Endothelial cell of umbilical vein (primary cell): ENCODE results near the gene SSPN. TPM values are rescaled to one million over a fixed set of nuclear protein-coding genes. Genes with fewer than 3 reads are reported as not detected.

Experiments
- BruUV-seq: library from RNA; stranded (reverse); fragments of 400-500 nt; replicated peaks from 2 replicates; lab custom pipeline; 2021; lab: Mats Ljungman, UMichigan
- CTCF ChIA-PET: fragments of 300-600, 350-600 bp; sonication (Branson Sonifier 250); formaldehyde crosslinking; loops from one replicate; lab custom pipeline; 2021; ENCODE audit warnings: antibody characterized with exemption, inconsistent platforms; lab: Charles Lee
- POLR2A ChIA-PET: fragments of 300-600, 350-600 bp; sonication (Branson Sonifier 250); formaldehyde crosslinking; loops from one replicate; lab custom pipeline; 2021; ENCODE audit warnings: antibody characterized with exemption, inconsistent platforms; lab: Charles Lee
- DNase-seq: peaks from one replicate; pipeline ENCODE4 v3.0.0-alpha.2; 2011; ENCODE audit warnings: low read depth, low spot score
- FAIRE-seq: peaks from 2 replicates; lab custom pipeline; 2011; peaks lifted over from hg19 to GRCh38; lab: Jason Lieb, UNC
- H2AFZ ChIP-seq: 2 replicates; pipeline ENCODE4 v1.6.0; 2012; ENCODE audit warnings: low read depth, low read length, control low read depth, inconsistent platforms
- H3K27ac ChIP-seq: 2 replicates; pipeline ENCODE4 v1.5.1; 2011; ENCODE audit warnings: low read depth, mild to moderate bottlenecking, control low read depth, low read length, moderate library complexity; ENCODE audit not compliant: insufficient read depth
- H3K27me3 ChIP-seq, 2 experiments: 2 replicates each; pipeline versions ENCODE4 v1.6.0 to v1.6.1; 2011; ENCODE audit warnings: low read length in 2 of 2, mixed read lengths in 1 of 2; ENCODE audit not compliant: control insufficient read depth in 2 of 2, insufficient read depth in 2 of 2
- H3K36me3 ChIP-seq, 2 experiments: 2 replicates in 1 of 2; 3 replicates in 1 of 2; pipeline ENCODE4 v1.5.1; 2011; ENCODE audit warnings: low read length in 2 of 2, mild to moderate bottlenecking in 1 of 2, moderate library complexity in 1 of 2; ENCODE audit not compliant: control insufficient read depth in 2 of 2, insufficient read depth in 2 of 2; ENCODE audit errors: extremely low read depth in 1 of 2
- H3K4me1 ChIP-seq: 3 replicates; pipeline ENCODE4 v1.5.1; 2011; ENCODE audit warnings: mild to moderate bottlenecking, low read length; ENCODE audit not compliant: control insufficient read depth, insufficient read depth; ENCODE audit errors: extremely low read depth
- H3K4me2 ChIP-seq: 2 replicates; pipeline ENCODE4 v1.6.1; 2011; ENCODE audit warnings: low read length, control low read depth, mixed read lengths; ENCODE audit not compliant: insufficient read depth
- H3K4me3 ChIP-seq, 3 experiments: fragments of 200-600 bp in 1 of 3; sonication (generic), shearing (Covaris generic) in 1 of 3; replicated peaks in 1 of 3; 2 replicates each; pipeline ENCODE4 v1.5.1; 2011 to 2016; ENCODE audit warnings: control low read depth in 3 of 3, low read length in 3 of 3, mild to moderate bottlenecking in 2 of 3, inconsistent platforms in 1 of 3, low read depth in 1 of 3, moderate library complexity in 1 of 3; ENCODE audit not compliant: insufficient read depth in 1 of 3
- H3K79me2 ChIP-seq: 2 replicates; pipeline ENCODE4 v1.6.0; 2012; ENCODE audit warnings: low read length, inconsistent platforms; ENCODE audit not compliant: control insufficient read depth, insufficient read depth
- H3K9ac ChIP-seq: replicated peaks from 2 replicates; pipeline ENCODE3; 2011; ENCODE audit warnings: low read length, control low read depth; ENCODE audit not compliant: insufficient read depth; ENCODE audit errors: extremely low read depth
- H3K9me1 ChIP-seq: replicated peaks from 3 replicates; pipeline ENCODE4 v1.6.0; 2011; ENCODE audit warnings: mild to moderate bottlenecking, low read length; ENCODE audit not compliant: control insufficient read depth, insufficient read depth; ENCODE audit errors: extremely low read depth
- H3K9me3 ChIP-seq: replicated peaks from 2 replicates; pipeline ENCODE4 v1.5.1; 2012; ENCODE audit warnings: low read length, inconsistent platforms; ENCODE audit not compliant: control insufficient read depth, insufficient read depth
- H4K20me1 ChIP-seq: replicated peaks from 2 replicates; pipeline ENCODE3; 2011; ENCODE audit warnings: mild to moderate bottlenecking, low read length; ENCODE audit not compliant: control insufficient read depth, insufficient read depth; ENCODE audit errors: extremely low read depth
- CTCF ChIP-seq, 2 donors: IDR thresholded peaks; 1 replicate in 1 of 2; 2 replicates in 1 of 2; pipeline ENCODE4 v1.5.1; 2011; ENCODE audit warnings: low read length in 2 of 2, mild to moderate bottlenecking in 2 of 2, moderate library complexity in 2 of 2, control low read depth in 1 of 2, inconsistent platforms in 1 of 2, low read depth in 1 of 2; ENCODE audit not compliant: insufficient read depth in 1 of 2; ENCODE audit errors: extremely low read depth in 1 of 2
- EZH2 ChIP-seq: IDR thresholded peaks from 2 replicates; pipeline ENCODE4 v1.6.1; 2012; ENCODE audit warnings: borderline replicate concordance, low read depth, mild to moderate bottlenecking, moderate library complexity, low read length, inconsistent platforms; ENCODE audit not compliant: severe bottlenecking
- FOS ChIP-seq: IDR thresholded peaks from 2 replicates; pipeline ENCODE4 v1.6.1; 2011; ENCODE audit warnings: mild to moderate bottlenecking, low read length, moderate library complexity, borderline replicate concordance; ENCODE audit not compliant: insufficient read depth
- GATA2 ChIP-seq: IDR thresholded peaks from 2 replicates; pipeline ENCODE4 v1.7.0; 2011; ENCODE audit warnings: low read depth, mild to moderate bottlenecking, moderate library complexity, mixed read lengths, low read length; ENCODE audit not compliant: insufficient read length, insufficient read depth
- JUN ChIP-seq: IDR thresholded peaks from 2 replicates; pipeline ENCODE4 v1.6.1; 2011; ENCODE audit warnings: borderline replicate concordance, low read depth; ENCODE audit not compliant: insufficient read length, insufficient read depth
- MAX ChIP-seq: IDR thresholded peaks from 2 replicates; pipeline ENCODE4 v1.6.1; 2011; ENCODE audit not compliant: insufficient read depth, insufficient read length
- MYC ChIP-seq: IDR thresholded peaks from one replicate; pipeline ENCODE4 v1.6.1; 2011; ENCODE audit warnings: mild to moderate bottlenecking, low read depth, low read length
- POLR2A ChIP-seq: IDR thresholded peaks from 2 replicates; pipeline ENCODE4 v1.6.1; 2012; ENCODE audit warnings: low read depth, mild to moderate bottlenecking, control low read depth, low read length
- POLR2AphosphoS5 ChIP-seq: IDR thresholded peaks from 2 replicates; pipeline ENCODE4 v1.6.1; 2012; ENCODE audit warnings: low read depth, mild to moderate bottlenecking, control low read depth, low read length, moderate library complexity; ENCODE audit not compliant: insufficient read depth
- dilution Hi-C: fragments of 300-500 bp; cut with MboI; formaldehyde crosslinking; loops from one replicate; pipeline ENCODE4 v1.15.0; 2019; ENCODE audit warnings: low sequenced_read_pairs; ENCODE audit not compliant: extremely low pct_ligation_motif_present
- intact Hi-C: fragments of 100-400 bp; cut with micrococcal nuclease; formaldehyde crosslinking; loops from one replicate; pipeline ENCODE4 v1.10.0; 2022
- polyA plus RNA-seq, 4 experiments: library from polyadenylated mRNA; depleted of rRNA in 3 of 4; stranded (reverse) in 3 of 4; unstranded in 1 of 4; fragments of >200 nt; gene quantifications; 2 replicates each; pipeline versions ENCODE4 v1.2.1 to v1.2.3, GENCODE V29; 2011 to 2012; ENCODE audit warnings: missing spikeins in 1 of 4
- total RNA-seq: library from RNA; stranded (reverse); gene quantifications from 2 replicates; pipeline ENCODE4 v1.2.3, GENCODE V29; 2021

SSPN gene
- total and polyA plus RNA-seq, 2 donors (not counting 3 experiments of a cell fraction or from before 2014, with no cell fraction given) = 1.3 to 2.1 TPM

- H2AFZ ChIP-seq = no peak overlapping the region
- H3K36me3 ChIP-seq = no peaks in the 10 kb centered on the region
- H3K4me3 ChIP-seq = no peak overlapping the region
- H3K9me1 ChIP-seq = no peaks in the 10 kb centered on the region
- no TSS peak for BruUV-seq
- H3K9ac ChIP-seq = no peak overlapping the region
- DNase-seq (no peak), FAIRE-seq (no peak)
- peaks cover 4% of the 10 kb centered on the region for H3K4me1 ChIP-seq
- CTCF ChIA-PET = no interaction called here
- H4K20me1 ChIP-seq = no peaks in the 10 kb centered on the region
- H3K79me2 ChIP-seq = no peaks in the 10 kb centered on the region
- no peak overlapping the region for H3K4me2 ChIP-seq
- no peaks in the 10 kb centered on the region for H3K9me3 ChIP-seq
- POLR2A ChIA-PET = no interaction called here
- intact Hi-C loops = loop anchor here (1.0 kb wide), 1 partner anchor 153 kb away; no protein-coding TSS in a partner anchor
- TF ChIP-seq MYC (no peak), CTCF (IDR thresholded peaks at IDR 0.05; ENCODE audit: extremely low read depth in 1 of 2, insufficient read depth in 1 of 2, low read depth in 1 of 2, low read length in 2 of 2) (no peak), POLR2A (no peak), GATA2 (no peak), FOS (no peak), POLR2AphosphoS5 (no peak), MAX (no peak), EZH2 (no peak), JUN (no peak)
- peaks cover 2 to 3% of the 10 kb centered on the region in 2 experiments for H3K27me3 ChIP-seq
- dilution Hi-C loops = no loop called here
- H3K27ac ChIP-seq = no peak overlapping the region
These were observed 71.5 kb downstream of the SSPN start for GRCh38 chr12:26266881-26267280.
